Trophoblast cell (in vitro differentiated cells and primary cell): Measurements from ENCODE around the gene CARD10.

Source experiments
- DNase-seq, 2 donors: peaks; one replicate each; pipeline ENCODE4 v3.0.0-alpha.2; 2016
- H2AFZ ChIP-seq: 2 replicates; pipeline ENCODE4 v1.6.1; 2013; ENCODE audit warnings: low read length, moderate library complexity, mild to moderate bottlenecking; ENCODE audit not compliant: insufficient read depth, poor library complexity
- H2AK5ac ChIP-seq: 2 replicates; pipeline ENCODE4 v1.6.1; 2013; ENCODE audit warnings: mild to moderate bottlenecking, low read length
- H2BK120ac ChIP-seq: 2 replicates; pipeline ENCODE4 v1.6.1; 2013; ENCODE audit warnings: low read length, mild to moderate bottlenecking, moderate library complexity; ENCODE audit not compliant: insufficient read depth, poor library complexity
- H2BK12ac ChIP-seq: 2 replicates; pipeline ENCODE4 v1.6.1; 2013; ENCODE audit warnings: mild to moderate bottlenecking, low read length, moderate library complexity
- H2BK5ac ChIP-seq: 2 replicates; pipeline ENCODE4 v1.6.1; 2013; ENCODE audit warnings: low read length, low read depth, moderate library complexity, mild to moderate bottlenecking; ENCODE audit not compliant: poor library complexity
- H3K14ac ChIP-seq: 2 replicates; pipeline ENCODE4 v1.6.1; 2013; ENCODE audit warnings: mild to moderate bottlenecking, low read length
- H3K18ac ChIP-seq: 2 replicates; pipeline ENCODE4 v1.6.1; 2013; ENCODE audit warnings: mild to moderate bottlenecking, low read length
- H3K23ac ChIP-seq: 2 replicates; pipeline ENCODE4 v1.6.1; 2013; ENCODE audit warnings: low read length
- H3K27ac ChIP-seq: 2 replicates; pipeline ENCODE4 v1.5.1; 2013; ENCODE audit warnings: low read depth, mild to moderate bottlenecking, inconsistent platforms, low read length, moderate library complexity
- H3K27me3 ChIP-seq: 2 replicates; pipeline ENCODE4 v1.6.1; 2013; ENCODE audit warnings: inconsistent platforms, mild to moderate bottlenecking, low read length, moderate library complexity; ENCODE audit not compliant: insufficient read depth
- H3K36me3 ChIP-seq, 2 experiments: 1 replicate in 1 of 2; 2 replicates in 1 of 2; pipeline ENCODE4 v1.6.1; 2013; ENCODE audit warnings: low read length in 2 of 2, mild to moderate bottlenecking in 2 of 2, moderate library complexity in 1 of 2; ENCODE audit not compliant: insufficient read depth in 2 of 2, control insufficient read depth in 1 of 2
- H3K4ac ChIP-seq: 2 replicates; pipeline ENCODE4 v1.6.1; 2013; ENCODE audit warnings: low read depth, mild to moderate bottlenecking, low read length, moderate library complexity
- H3K4me1 ChIP-seq, 2 experiments: 1 replicate in 1 of 2; 2 replicates in 1 of 2; pipeline ENCODE4 v1.6.1; 2013; ENCODE audit warnings: low read length in 2 of 2, mild to moderate bottlenecking in 2 of 2, moderate library complexity in 1 of 2; ENCODE audit not compliant: insufficient read depth in 2 of 2, control insufficient read depth in 1 of 2
- H3K4me2 ChIP-seq: 2 replicates; pipeline ENCODE4 v1.6.1; 2013; ENCODE audit warnings: inconsistent platforms, mild to moderate bottlenecking, low read length, moderate library complexity
- H3K4me3 ChIP-seq: 2 replicates; pipeline ENCODE4 v1.5.1; 2013; ENCODE audit warnings: mild to moderate bottlenecking, low read depth, low read length, inconsistent platforms
- H3K79me1 ChIP-seq: one replicate; pipeline ENCODE4 v1.6.1; 2013; ENCODE audit warnings: low read length
- H3K79me2 ChIP-seq: 2 replicates; pipeline ENCODE4 v1.6.1; 2013; ENCODE audit warnings: low read length, mild to moderate bottlenecking; ENCODE audit not compliant: control insufficient read depth, insufficient read depth, poor library complexity
- H3K9ac ChIP-seq: 2 replicates; pipeline ENCODE4 v1.6.1; 2013; ENCODE audit warnings: mild to moderate bottlenecking, low read length
- H3K9me3 ChIP-seq: 2 replicates; pipeline ENCODE4 v1.6.1; 2013; ENCODE audit warnings: low read depth, mild to moderate bottlenecking, control low read depth, inconsistent platforms, low read length; ENCODE audit not compliant: insufficient read depth
- H4K12ac ChIP-seq: 2 replicates; pipeline ENCODE4 v1.6.1; 2013; ENCODE audit warnings: low read depth, mild to moderate bottlenecking, low read length, moderate library complexity
- H4K8ac ChIP-seq: 2 replicates; pipeline ENCODE4 v1.6.1; 2013; ENCODE audit warnings: low read depth, mild to moderate bottlenecking, low read length, moderate library complexity
- H4K91ac ChIP-seq: one replicate; pipeline ENCODE4 v1.6.1; 2013; ENCODE audit warnings: low read depth, mild to moderate bottlenecking, low read length, moderate library complexity
- WGBS: extraction: QIAGEN DNeasy Blood & Tissue Kit; methylation state at CpG from one replicate; pipeline ENCODE4 v1.1.7; 2013; ENCODE audit warnings: missing lambda C conversion rate; ENCODE audit not compliant: insufficient read length, insufficient coverage; ENCODE audit errors: extremely low coverage; 5-methylcytosine and 5-hydroxymethylcytosine counted together

Gene CARD10

GRCh38 chr22:37522482-37522881 is 3.3 kb upstream of the CARD10 start:
- H2AFZ ChIP-seq: no peak overlapping the region
- H2BK5ac ChIP-seq: no peak overlapping the region
- H3K14ac ChIP-seq: no peak overlapping the region
- no peak overlapping the region for H3K9ac ChIP-seq
- H4K91ac ChIP-seq: no peak overlapping the region
- H3K23ac ChIP-seq: no peak overlapping the region
- H4K8ac ChIP-seq: no peak overlapping the region
- peaks cover 7% of the 10 kb centered on the region for H3K79me2 ChIP-seq
- H3K4me2 ChIP-seq: no peak overlapping the region
- H3K18ac ChIP-seq: no peak overlapping the region
- no peaks in the 10 kb centered on the region for H3K36me3 ChIP-seq
- no peak for DNase-seq
- H3K9me3 ChIP-seq: peaks cover 6% of the 10 kb centered on the region
- no peak overlapping the region for H2BK120ac ChIP-seq
- H3K79me1 ChIP-seq: peaks cover 16% of the 10 kb centered on the region
- H3K4me1 ChIP-seq: peaks cover 11 to 18% of the 10 kb centered on the region in 2 experiments
- H3K27ac ChIP-seq: no peak overlapping the region
- peaks cover 3% of the 10 kb centered on the region for H3K27me3 ChIP-seq
- no peak overlapping the region for H2BK12ac ChIP-seq
- no peak overlapping the region for H3K4me3 ChIP-seq
- no peak overlapping the region for H3K4ac ChIP-seq
- WGBS: no CpG with 5 or more reads among the region's 6 CpGs
- no peak overlapping the region for H4K12ac ChIP-seq
- H2AK5ac ChIP-seq: no peak overlapping the region

DNA sequence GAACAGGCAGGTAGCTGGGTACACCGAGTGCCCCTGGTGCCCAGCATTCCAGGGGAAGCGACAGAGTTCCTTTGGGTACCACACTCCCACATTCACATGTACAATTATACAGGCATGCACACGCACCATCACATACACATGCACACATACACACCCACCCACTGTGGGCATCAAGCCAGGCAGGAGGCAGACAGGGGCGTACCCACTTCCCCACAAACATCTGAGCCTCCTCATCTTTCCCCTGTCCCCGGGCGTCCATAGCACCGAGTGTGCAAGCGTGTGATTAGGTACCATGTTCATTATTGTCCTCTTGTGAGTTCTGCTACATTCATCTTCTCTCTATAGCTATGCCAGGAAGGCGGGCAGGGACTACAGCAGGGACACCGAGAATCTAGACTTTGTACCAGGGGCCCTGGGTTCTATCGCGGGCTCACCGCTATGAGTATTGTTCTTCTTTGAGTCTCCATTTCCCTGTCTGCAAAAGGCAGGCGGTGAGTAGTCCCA is 2.1 kb upstream of the CARD10 start:
- no peak overlapping the region for H3K23ac ChIP-seq
- peaks cover 16% of the 10 kb centered on the region for H3K79me1 ChIP-seq
- no peak overlapping the region for H3K9ac ChIP-seq
- H2BK5ac ChIP-seq: no peak overlapping the region
- peaks cover 3% of the 10 kb centered on the region for H3K27me3 ChIP-seq
- H3K4me1 ChIP-seq: peaks cover 11 to 17% of the 10 kb centered on the region in 2 experiments
- no peak overlapping the region for H4K12ac ChIP-seq
- H3K4ac ChIP-seq: no peak overlapping the region
- no peak overlapping the region for H3K18ac ChIP-seq
- H2BK120ac ChIP-seq: no peak overlapping the region
- H4K91ac ChIP-seq: no peak overlapping the region
- no peaks in the 10 kb centered on the region for H3K36me3 ChIP-seq
- no peak overlapping the region for H3K27ac ChIP-seq
- H2BK12ac ChIP-seq: no peak overlapping the region
- no peak overlapping the region for H3K14ac ChIP-seq
- no peak overlapping the region for H3K4me3 ChIP-seq
- H3K4me2 ChIP-seq: no peak overlapping the region
- H2AK5ac ChIP-seq: no peak overlapping the region
- H3K9me3 ChIP-seq: peaks cover 6% of the 10 kb centered on the region
- H4K8ac ChIP-seq: no peak overlapping the region
- DNase-seq: no peak
- peaks cover 7% of the 10 kb centered on the region for H3K79me2 ChIP-seq
- no peak overlapping the region for H2AFZ ChIP-seq
- no CpG with 5 or more reads among the region's 14 CpGs for WGBS

DNA sequence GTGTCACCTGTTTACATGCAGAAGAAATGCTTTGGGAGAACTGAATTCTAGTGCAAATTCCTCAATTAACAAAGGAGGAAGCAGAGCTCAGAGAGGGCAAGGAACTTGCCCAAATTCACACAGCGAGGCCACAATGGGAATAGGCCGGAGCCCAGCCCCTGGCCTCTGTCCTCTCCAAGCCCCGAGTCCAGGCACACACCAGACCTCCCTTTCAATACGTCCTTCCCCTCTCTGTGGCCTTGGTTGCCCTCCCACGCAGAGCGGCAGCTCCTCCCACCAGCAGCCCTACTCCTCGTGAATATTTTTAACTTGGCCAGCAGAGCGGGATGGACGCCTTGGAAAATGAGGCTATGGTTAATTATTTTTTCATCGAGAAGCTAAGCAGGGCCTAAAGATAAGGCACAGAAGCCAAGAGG is 1.6 kb upstream of the CARD10 start:
- H4K12ac ChIP-seq: no peak overlapping the region
- no peak for DNase-seq
- no peak overlapping the region for H2BK12ac ChIP-seq
- no CpG with 5 or more reads among the region's 10 CpGs for WGBS
- H3K9me3 ChIP-seq: peaks cover 6% of the 10 kb centered on the region
- H3K27ac ChIP-seq: no peak overlapping the region
- H2BK5ac ChIP-seq: no peak overlapping the region
- no peak overlapping the region for H3K14ac ChIP-seq
- no peak overlapping the region for H4K8ac ChIP-seq
- no peak overlapping the region for H2AFZ ChIP-seq
- H3K4me1 ChIP-seq: peaks cover 11 to 17% of the 10 kb centered on the region in 2 experiments
- H2BK120ac ChIP-seq: no peak overlapping the region
- no peak overlapping the region for H2AK5ac ChIP-seq
- no peak overlapping the region for H3K18ac ChIP-seq
- no peaks in the 10 kb centered on the region for H3K36me3 ChIP-seq
- no peak overlapping the region for H3K4me2 ChIP-seq
- H3K79me2 ChIP-seq: peaks cover 7% of the 10 kb centered on the region
- no peak overlapping the region for H3K4ac ChIP-seq
- no peak overlapping the region for H3K4me3 ChIP-seq
- no peak overlapping the region for H4K91ac ChIP-seq
- peaks cover 16% of the 10 kb centered on the region for H3K79me1 ChIP-seq
- peaks cover 3% of the 10 kb centered on the region for H3K27me3 ChIP-seq
- no peak overlapping the region for H3K23ac ChIP-seq
- H3K9ac ChIP-seq: no peak overlapping the region

GRCh38 chr22:37518509-37519267 is 527 bp downstream of the CARD10 start:
- Histone ChIP-seq H4K12ac (peak overlapping the region; percentile 6), H3K4me1 (peaks cover 3 to 7% of the 10 kb centered on the region in 2 experiments), H3K79me1 (peaks cover 10% of the 10 kb centered on the region), H3K36me3 (no peaks in the 10 kb centered on the region), H3K27me3 (peaks cover 3% of the 10 kb centered on the region), H3K27ac (no peak overlapping the region), H2BK120ac (peak overlapping the region; percentile 40), H4K8ac (peak overlapping the region; percentile 63), H3K4ac (peak overlapping the region; percentile 13), H3K23ac (no peak overlapping the region), H4K91ac (peak overlapping the region; percentile 60), H2BK5ac (no peak overlapping the region), H3K4me2 (peak overlapping the region; percentile 70), H2AFZ (peak overlapping the region; percentile 62), H3K79me2 (peaks cover 5% of the 10 kb centered on the region), H3K9ac (no peak overlapping the region), H3K9me3 (peaks cover 6% of the 10 kb centered on the region), H3K14ac (peak overlapping the region; percentile 67), H2AK5ac (no peak overlapping the region), H2BK12ac (peak overlapping the region; percentile 2), H3K18ac (peak overlapping the region; percentile 53), H3K4me3 (peak overlapping the region; percentile 68)
- DNase-seq: peak in 1 of 2 donors; percentile 14
- WGBS: no CpG with 5 or more reads among the region's 63 CpGs
